LNCaP clone FGC (cell line): Measurements from ENCODE around the gene LIMS2.

Source experiments
- DNase-seq: peaks from one replicate; pipeline ENCODE4 v3.0.0-alpha.2; 2011; ENCODE audit warnings: low read depth
- H3K4me3 ChIP-seq: 2 replicates; pipeline ENCODE4 v1.5.1; 2011; ENCODE audit warnings: mild to moderate bottlenecking, low read depth, low read length, control low read depth
- CTCF ChIP-seq: IDR thresholded peaks from 2 replicates; pipeline ENCODE4 v1.5.1; 2012; ENCODE audit warnings: mild to moderate bottlenecking; ENCODE audit not compliant: control insufficient read depth, insufficient read depth; ENCODE audit errors: extremely low read depth

LIMS2 gene

GRCh38 chr2:127688405-127688804, 13.1 kb upstream of the LIMS2 start:
- H3K4me3 ChIP-seq: no peak overlapping the region
- DNase-seq: no peak
- no peak for TF ChIP-seq CTCF

GRCh38 chr2:127685410-127686080, 10.2 kb upstream of the LIMS2 start:
- DNase-seq: no peak
- no peak overlapping the region for H3K4me3 ChIP-seq
- no peak for TF ChIP-seq CTCF

- no peak for DNase-seq
- TF ChIP-seq CTCF: no peak
- no peak overlapping the region for H3K4me3 ChIP-seq
Observed at GRCh38 chr2:127683757-127684156, 8.4 kb upstream of the LIMS2 start.

GRCh38 chr2:127683056-127683455, 7.7 kb upstream of the LIMS2 start:
- no peak for TF ChIP-seq CTCF
- DNase-seq: no peak
- no peak overlapping the region for H3K4me3 ChIP-seq

GRCh38 chr2:127681976-127682857, 6.9 kb upstream of the LIMS2 start:
- no peak for TF ChIP-seq CTCF
- no peak overlapping the region for H3K4me3 ChIP-seq
- DNase-seq: no peak

GRCh38 chr2:127681288-127681804, 6.0 kb upstream of the LIMS2 start:
- DNase-seq: no peak
- H3K4me3 ChIP-seq: no peak overlapping the region
- TF ChIP-seq CTCF: no peak
